Endothelial cell of umbilical vein (primary cell): ENCODE measurements around the gene TACC3. TPM values are rescaled to one million over a fixed set of nuclear protein-coding genes. Genes with fewer than 3 reads are reported as not detected.

Experiments used
- BruUV-seq: library from RNA; stranded (reverse); fragments of 400-500 nt; replicated peaks from 2 replicates; lab custom pipeline; 2021; lab: Mats Ljungman, UMichigan
- CTCF ChIA-PET: fragments of 300-600, 350-600 bp; sonication (Branson Sonifier 250); formaldehyde crosslinking; loops from one replicate; lab custom pipeline; 2021; ENCODE audit warnings: antibody characterized with exemption, inconsistent platforms; lab: Charles Lee
- POLR2A ChIA-PET: fragments of 300-600, 350-600 bp; sonication (Branson Sonifier 250); formaldehyde crosslinking; loops from one replicate; lab custom pipeline; 2021; ENCODE audit warnings: antibody characterized with exemption, inconsistent platforms; lab: Charles Lee
- DNase-seq: peaks from one replicate; pipeline ENCODE4 v3.0.0-alpha.2; 2011; ENCODE audit warnings: low read depth, low spot score
- FAIRE-seq: peaks from 2 replicates; lab custom pipeline; 2011; peaks lifted over from hg19 to GRCh38; lab: Jason Lieb, UNC
- H2AFZ ChIP-seq: 2 replicates; pipeline ENCODE4 v1.6.0; 2012; ENCODE audit warnings: low read depth, low read length, control low read depth, inconsistent platforms
- H3K27ac ChIP-seq: 2 replicates; pipeline ENCODE4 v1.5.1; 2011; ENCODE audit warnings: low read depth, mild to moderate bottlenecking, control low read depth, low read length, moderate library complexity; ENCODE audit not compliant: insufficient read depth
- H3K27me3 ChIP-seq, 2 experiments: 2 replicates each; pipeline versions ENCODE4 v1.6.0 to v1.6.1; 2011; ENCODE audit warnings: low read length in 2 of 2, mixed read lengths in 1 of 2; ENCODE audit not compliant: control insufficient read depth in 2 of 2, insufficient read depth in 2 of 2
- H3K36me3 ChIP-seq, 2 experiments: 2 replicates in 1 of 2; 3 replicates in 1 of 2; pipeline ENCODE4 v1.5.1; 2011; ENCODE audit warnings: low read length in 2 of 2, mild to moderate bottlenecking in 1 of 2, moderate library complexity in 1 of 2; ENCODE audit not compliant: control insufficient read depth in 2 of 2, insufficient read depth in 2 of 2; ENCODE audit errors: extremely low read depth in 1 of 2
- H3K4me1 ChIP-seq: 3 replicates; pipeline ENCODE4 v1.5.1; 2011; ENCODE audit warnings: mild to moderate bottlenecking, low read length; ENCODE audit not compliant: control insufficient read depth, insufficient read depth; ENCODE audit errors: extremely low read depth
- H3K4me2 ChIP-seq: 2 replicates; pipeline ENCODE4 v1.6.1; 2011; ENCODE audit warnings: low read length, control low read depth, mixed read lengths; ENCODE audit not compliant: insufficient read depth
- H3K4me3 ChIP-seq, 3 experiments: fragments of 200-600 bp in 1 of 3; sonication (generic), shearing (Covaris generic) in 1 of 3; replicated peaks in 1 of 3; 2 replicates each; pipeline ENCODE4 v1.5.1; 2011 to 2016; ENCODE audit warnings: control low read depth in 3 of 3, low read length in 3 of 3, mild to moderate bottlenecking in 2 of 3, inconsistent platforms in 1 of 3, low read depth in 1 of 3, moderate library complexity in 1 of 3; ENCODE audit not compliant: insufficient read depth in 1 of 3
- H3K79me2 ChIP-seq: 2 replicates; pipeline ENCODE4 v1.6.0; 2012; ENCODE audit warnings: low read length, inconsistent platforms; ENCODE audit not compliant: control insufficient read depth, insufficient read depth
- H3K9ac ChIP-seq: replicated peaks from 2 replicates; pipeline ENCODE3; 2011; ENCODE audit warnings: low read length, control low read depth; ENCODE audit not compliant: insufficient read depth; ENCODE audit errors: extremely low read depth
- H3K9me1 ChIP-seq: replicated peaks from 3 replicates; pipeline ENCODE4 v1.6.0; 2011; ENCODE audit warnings: mild to moderate bottlenecking, low read length; ENCODE audit not compliant: control insufficient read depth, insufficient read depth; ENCODE audit errors: extremely low read depth
- H3K9me3 ChIP-seq: replicated peaks from 2 replicates; pipeline ENCODE4 v1.5.1; 2012; ENCODE audit warnings: low read length, inconsistent platforms; ENCODE audit not compliant: control insufficient read depth, insufficient read depth
- H4K20me1 ChIP-seq: replicated peaks from 2 replicates; pipeline ENCODE3; 2011; ENCODE audit warnings: mild to moderate bottlenecking, low read length; ENCODE audit not compliant: control insufficient read depth, insufficient read depth; ENCODE audit errors: extremely low read depth
- EZH2 ChIP-seq: IDR thresholded peaks from 2 replicates; pipeline ENCODE4 v1.6.1; 2012; ENCODE audit warnings: borderline replicate concordance, low read depth, mild to moderate bottlenecking, moderate library complexity, low read length, inconsistent platforms; ENCODE audit not compliant: severe bottlenecking
- FOS ChIP-seq: IDR thresholded peaks from 2 replicates; pipeline ENCODE4 v1.6.1; 2011; ENCODE audit warnings: mild to moderate bottlenecking, low read length, moderate library complexity, borderline replicate concordance; ENCODE audit not compliant: insufficient read depth
- GATA2 ChIP-seq: IDR thresholded peaks from 2 replicates; pipeline ENCODE4 v1.7.0; 2011; ENCODE audit warnings: low read depth, mild to moderate bottlenecking, moderate library complexity, mixed read lengths, low read length; ENCODE audit not compliant: insufficient read length, insufficient read depth
- JUN ChIP-seq: IDR thresholded peaks from 2 replicates; pipeline ENCODE4 v1.6.1; 2011; ENCODE audit warnings: borderline replicate concordance, low read depth; ENCODE audit not compliant: insufficient read length, insufficient read depth
- MYC ChIP-seq: IDR thresholded peaks from one replicate; pipeline ENCODE4 v1.6.1; 2011; ENCODE audit warnings: mild to moderate bottlenecking, low read depth, low read length
- POLR2A ChIP-seq: IDR thresholded peaks from 2 replicates; pipeline ENCODE4 v1.6.1; 2012; ENCODE audit warnings: low read depth, mild to moderate bottlenecking, control low read depth, low read length
- POLR2AphosphoS5 ChIP-seq: IDR thresholded peaks from 2 replicates; pipeline ENCODE4 v1.6.1; 2012; ENCODE audit warnings: low read depth, mild to moderate bottlenecking, control low read depth, low read length, moderate library complexity; ENCODE audit not compliant: insufficient read depth
- dilution Hi-C: fragments of 300-500 bp; cut with MboI; formaldehyde crosslinking; loops from one replicate; pipeline ENCODE4 v1.15.0; 2019; ENCODE audit warnings: low sequenced_read_pairs; ENCODE audit not compliant: extremely low pct_ligation_motif_present
- intact Hi-C: fragments of 100-400 bp; cut with micrococcal nuclease; formaldehyde crosslinking; loops from one replicate; pipeline ENCODE4 v1.10.0; 2022
- polyA plus RNA-seq, 4 experiments: library from polyadenylated mRNA; depleted of rRNA in 3 of 4; stranded (reverse) in 3 of 4; unstranded in 1 of 4; fragments of >200 nt; gene quantifications; 2 replicates each; pipeline versions ENCODE4 v1.2.1 to v1.2.3, GENCODE V29; 2011 to 2012; ENCODE audit warnings: missing spikeins in 1 of 4
- total RNA-seq: library from RNA; stranded (reverse); gene quantifications from 2 replicates; pipeline ENCODE4 v1.2.3, GENCODE V29; 2021
- TF ChIP-seq, protein P1 (sequence below): IDR thresholded peaks from 2 replicates; pipeline ENCODE4 v1.6.1; 2011; ENCODE audit not compliant: insufficient read depth, insufficient read length
- TF ChIP-seq, protein P2 (sequence below), 2 donors: IDR thresholded peaks; 1 replicate in 1 of 2; 2 replicates in 1 of 2; pipeline ENCODE4 v1.5.1; 2011; ENCODE audit warnings: low read length in 2 of 2, mild to moderate bottlenecking in 2 of 2, moderate library complexity in 2 of 2, control low read depth in 1 of 2, inconsistent platforms in 1 of 2, low read depth in 1 of 2; ENCODE audit not compliant: insufficient read depth in 1 of 2; ENCODE audit errors: extremely low read depth in 1 of 2

The TACC3 gene
- total and polyA plus RNA-seq, 2 donors (not counting 3 experiments of a cell fraction or from before 2014, with no cell fraction given) = 54.5 to 135 TPM

GRCh38 chr4:1771555-1772305 lies 50.4 kb downstream of the TACC3 start:
- H3K27me3 ChIP-seq = no peaks in the 10 kb centered on the region
- DNase-seq = no peak
- no peak overlapping the region for H3K4me3 ChIP-seq
- H3K79me2 ChIP-seq = no peaks in the 10 kb centered on the region
- H3K4me2 ChIP-seq = no peak overlapping the region
- no peaks in the 10 kb centered on the region for H3K4me1 ChIP-seq
- ChIA-PET POLR2A (no interaction called here), CTCF (no interaction called here)
- intact Hi-C loops = no loop called here
- H4K20me1 ChIP-seq = no peaks in the 10 kb centered on the region
- H3K27ac ChIP-seq = no peak overlapping the region
- H3K9me3 ChIP-seq = no peaks in the 10 kb centered on the region
- BruUV-seq = no TSS peak
- TF ChIP-seq POLR2AphosphoS5 (no peak), EZH2 (no peak), FOS (no peak), MYC (no peak), GATA2 (no peak), JUN (no peak), POLR2A (no peak)
- TF ChIP-seq, protein P1, sequence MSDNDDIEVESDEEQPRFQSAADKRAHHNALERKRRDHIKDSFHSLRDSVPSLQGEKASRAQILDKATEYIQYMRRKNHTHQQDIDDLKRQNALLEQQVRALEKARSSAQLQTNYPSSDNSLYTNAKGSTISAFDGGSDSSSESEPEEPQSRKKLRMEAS = no peak
- TF ChIP-seq, protein P2, sequence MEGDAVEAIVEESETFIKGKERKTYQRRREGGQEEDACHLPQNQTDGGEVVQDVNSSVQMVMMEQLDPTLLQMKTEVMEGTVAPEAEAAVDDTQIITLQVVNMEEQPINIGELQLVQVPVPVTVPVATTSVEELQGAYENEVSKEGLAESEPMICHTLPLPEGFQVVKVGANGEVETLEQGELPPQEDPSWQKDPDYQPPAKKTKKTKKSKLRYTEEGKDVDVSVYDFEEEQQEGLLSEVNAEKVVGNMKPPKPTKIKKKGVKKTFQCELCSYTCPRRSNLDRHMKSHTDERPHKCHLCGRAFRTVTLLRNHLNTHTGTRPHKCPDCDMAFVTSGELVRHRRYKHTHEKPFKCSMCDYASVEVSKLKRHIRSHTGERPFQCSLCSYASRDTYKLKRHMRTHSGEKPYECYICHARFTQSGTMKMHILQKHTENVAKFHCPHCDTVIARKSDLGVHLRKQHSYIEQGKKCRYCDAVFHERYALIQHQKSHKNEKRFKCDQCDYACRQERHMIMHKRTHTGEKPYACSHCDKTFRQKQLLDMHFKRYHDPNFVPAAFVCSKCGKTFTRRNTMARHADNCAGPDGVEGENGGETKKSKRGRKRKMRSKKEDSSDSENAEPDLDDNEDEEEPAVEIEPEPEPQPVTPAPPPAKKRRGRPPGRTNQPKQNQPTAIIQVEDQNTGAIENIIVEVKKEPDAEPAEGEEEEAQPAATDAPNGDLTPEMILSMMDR (IDR thresholded peaks at IDR 0.05; ENCODE audit: extremely low read depth in 1 of 2, insufficient read depth in 1 of 2, low read depth in 1 of 2, low read length in 2 of 2) = no peak
- no peaks in the 10 kb centered on the region for H3K36me3 ChIP-seq
- no peak overlapping the region for H3K9ac ChIP-seq
- FAIRE-seq = no peak
- no peaks in the 10 kb centered on the region for H3K9me1 ChIP-seq
- dilution Hi-C loops = no loop called here
- H2AFZ ChIP-seq = no peak overlapping the region
